Renal cortex interstitium (tissue), 11 donors: Measurements from ENCODE around the gene TRPM7. TPM values are rescaled to one million over a fixed set of nuclear protein-coding genes. Genes with fewer than 3 reads are reported as not detected.
"Not testable (repeated sequence)": the region's sequence is repeated elsewhere in the genome, so short reads cannot be mapped to it uniquely, and the experiment has no call there.

Experiments
- DNase-seq, 11 donors: peaks; one replicate each; pipeline ENCODE4 v3.0.0-alpha.2; 2013; ENCODE audit warnings: low read depth in 9 of 11, low spot score in 4 of 11; ENCODE audit errors: extremely low read depth in 1 of 11
- polyA plus RNA-seq, 3 donors: library from polyadenylated mRNA; unstranded; fragments of 120-200 nt; gene quantifications; one replicate each; pipeline ENCODE4 v1.2.1, GENCODE V29; 2013; ENCODE audit not compliant: insufficient read length in 3 of 3

The TRPM7 gene
- polyA plus RNA-seq, 3 donors: 44.6 to 46.9 (median 46.7) TPM

- DNase-seq: no peak
These were observed 79.5 kb downstream of the TRPM7 start for GRCh38 chr15:50607129-50607528.

DNA sequence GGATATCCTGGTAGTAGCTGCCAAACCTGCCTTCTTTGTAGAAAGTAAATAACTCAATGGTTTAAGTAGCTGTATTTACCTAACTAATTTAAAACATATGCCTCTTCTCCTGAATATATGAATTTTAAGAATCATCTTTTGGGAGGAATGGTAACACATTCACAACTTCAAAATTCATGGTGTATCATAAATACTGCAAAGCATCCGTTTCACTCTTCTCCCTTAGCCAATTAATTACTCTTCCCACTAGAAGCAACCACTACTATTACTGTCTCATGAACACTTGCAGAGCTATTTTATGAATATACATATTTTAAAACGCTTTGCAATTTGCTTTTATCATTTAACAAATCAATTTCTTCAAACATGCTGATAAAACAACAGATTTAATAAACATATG, 81.1 kb downstream of the TRPM7 start:
- DNase-seq: no peak

- not testable (repeated sequence) for DNase-seq
These were observed 84.6 kb downstream of the TRPM7 start for GRCh38 chr15:50602028-50602427.

GRCh38 chr15:50594311-50594710, 92.3 kb downstream of the TRPM7 start:
- no peak for DNase-seq

- DNase-seq: no peak
These were observed 92.8 kb downstream of the TRPM7 start for GRCh38 chr15:50593761-50594160.

DNA sequence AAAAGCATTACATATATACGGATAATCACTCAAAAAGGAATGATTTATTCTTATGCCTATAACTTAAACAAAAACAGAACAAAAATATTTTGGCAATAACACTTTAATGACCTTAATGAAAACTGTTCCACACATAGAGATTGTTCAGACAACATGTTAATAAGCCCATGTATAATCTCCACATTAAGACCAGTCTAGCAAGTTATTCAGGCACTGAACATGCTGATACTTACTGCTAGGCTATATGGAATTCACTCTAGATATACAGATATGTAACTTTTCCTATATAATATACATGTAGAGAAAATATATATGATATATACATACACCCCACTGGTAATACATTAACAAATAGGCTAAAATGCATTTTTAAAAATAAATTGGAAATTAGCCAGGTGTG, 96.3 kb downstream of the TRPM7 start:
- no peak for DNase-seq

GRCh38 chr15:50577492-50577891, 109.1 kb downstream of the TRPM7 start:
- no peak for DNase-seq

- DNase-seq: no peak
These were observed 110.4 kb downstream of the TRPM7 start for GRCh38 chr15:50576166-50576565.

DNA sequence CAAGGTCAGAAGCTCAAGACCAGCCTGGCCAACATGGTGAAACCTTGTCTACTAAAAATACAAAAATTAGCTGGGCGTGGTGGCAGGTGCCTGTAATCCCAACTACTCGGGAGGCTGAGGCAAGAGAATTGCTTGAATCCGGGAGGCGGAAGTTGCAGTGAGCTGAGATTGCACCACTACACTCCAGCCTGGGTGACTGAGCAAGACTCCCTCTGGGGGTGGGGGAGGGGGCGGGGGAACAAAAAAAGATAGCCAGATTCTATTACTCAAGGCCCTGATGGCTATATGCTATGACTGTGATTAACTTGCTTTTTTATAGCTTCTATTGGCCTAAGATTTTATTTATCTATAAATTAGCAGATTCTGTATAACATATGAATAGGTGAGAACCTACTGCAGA, 112.8 kb downstream of the TRPM7 start:
- DNase-seq: not testable (repeated sequence)

GRCh38 chr15:50563756-50564155, 122.8 kb downstream of the TRPM7 start:
- DNase-seq: no peak

DNA sequence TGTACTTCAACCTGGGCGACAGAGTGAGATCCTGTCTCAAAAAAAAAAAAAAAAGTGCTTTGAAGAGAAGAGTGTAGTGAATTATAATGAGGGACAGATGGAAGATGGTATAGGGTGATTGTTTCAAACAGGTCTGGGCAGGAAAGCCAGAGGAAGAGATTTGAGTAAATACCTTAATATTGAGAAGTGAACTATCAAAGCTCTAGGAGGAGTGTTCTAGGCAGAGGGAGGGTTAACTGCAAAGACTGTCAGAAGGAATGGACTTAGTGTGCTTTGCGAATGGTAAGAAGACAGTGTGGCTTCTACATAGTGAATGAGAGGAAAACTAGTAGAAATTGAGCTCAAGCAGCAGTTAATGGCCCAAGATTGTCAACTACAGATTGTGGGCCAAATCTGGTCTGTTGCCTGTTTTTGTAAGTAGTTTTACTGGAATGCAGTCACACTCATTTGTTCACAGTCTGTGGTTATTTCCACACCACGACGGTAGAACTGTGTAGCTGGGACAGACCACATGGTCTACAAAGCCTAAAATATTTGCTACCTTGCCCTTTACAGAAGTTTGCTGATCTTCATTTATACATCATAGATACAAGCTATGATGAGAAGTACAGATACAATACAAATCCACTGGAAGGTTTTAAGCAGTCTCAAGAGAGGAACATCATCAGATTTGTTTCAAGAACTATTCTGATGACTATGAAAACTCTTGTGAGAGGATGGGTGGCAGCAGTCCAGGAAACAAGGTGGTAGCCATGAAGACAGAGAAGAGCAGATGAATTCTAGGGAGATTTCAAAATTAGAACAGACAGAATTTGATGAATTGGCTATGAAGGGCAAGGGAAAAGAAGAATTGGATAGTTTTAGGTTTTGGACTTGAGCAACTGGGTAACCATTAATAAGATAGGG, 123.6 kb downstream of the TRPM7 start:
- no peak for DNase-seq

- no peak for DNase-seq
These were observed 128.6 kb downstream of the TRPM7 start for GRCh38 chr15:50558012-50558411.

GRCh38 chr15:50556642-50557371, 129.8 kb downstream of the TRPM7 start:
- DNase-seq: no peak

- no peak for DNase-seq
These were observed 134.4 kb downstream of the TRPM7 start for GRCh38 chr15:50552238-50552637.

- no peak for DNase-seq
These were observed 137.3 kb downstream of the TRPM7 start for GRCh38 chr15:50549326-50549725.

GRCh38 chr15:50546566-50546965, 140.0 kb downstream of the TRPM7 start, which contains the start of gene USP50:
USP50 (minus strand) TSS chr15:50546666; CDS start chr15:50546525, 141 bp downstream.
- no peak for DNase-seq

DNA sequence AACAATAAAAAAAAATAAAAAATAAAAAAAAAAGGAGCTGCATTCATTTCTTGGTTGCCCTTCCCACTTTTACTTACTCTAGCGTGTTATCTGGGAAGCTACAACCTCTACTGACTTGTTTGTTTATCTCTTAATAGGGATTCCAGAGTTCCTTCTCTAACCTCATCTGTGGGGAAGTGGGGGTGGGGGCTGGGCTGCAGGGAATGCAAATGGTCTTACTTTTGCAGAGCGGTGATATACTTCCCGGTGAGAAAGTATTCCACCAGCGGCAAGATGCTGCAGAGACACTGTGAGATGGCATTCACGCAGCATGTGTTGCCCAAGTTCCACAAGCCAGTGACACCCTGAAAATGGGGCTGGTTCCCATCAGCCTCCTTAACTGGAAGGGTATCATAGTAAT, 142.2 kb downstream of the TRPM7 start:
- DNase-seq: no peak

- no peak for DNase-seq
These were observed 143.0 kb downstream of the TRPM7 start for GRCh38 chr15:50543556-50543955.

GRCh38 chr15:50542887-50543210, 143.7 kb downstream of the TRPM7 start:
- DNase-seq: no peak

DNA sequence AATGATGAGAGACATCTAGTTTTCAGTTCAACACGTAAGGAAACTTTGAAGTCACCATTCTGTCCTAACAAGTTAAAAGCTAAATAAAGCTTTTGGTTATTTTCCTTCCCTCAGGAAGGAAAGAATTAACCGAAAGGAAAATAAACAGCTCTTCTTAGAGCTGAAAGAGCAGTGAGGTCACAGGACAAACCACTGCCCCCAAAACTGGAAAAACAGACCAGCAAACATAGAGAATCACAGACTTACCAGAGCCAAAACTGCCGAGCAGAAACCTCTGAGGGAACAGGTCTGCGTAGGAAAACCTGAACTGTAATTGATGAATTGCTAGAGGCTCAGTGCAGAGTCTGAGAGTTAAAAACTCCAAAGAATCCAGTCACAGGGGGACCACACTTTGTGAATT, 154.8 kb downstream of the TRPM7 start:
- DNase-seq: no peak
